HL-60 (cell line): ENCODE measurements around the gene PBX1.

Experiments used
- CTCF ChIP-seq: IDR thresholded peaks from one replicate; pipeline ENCODE4 v1.5.1; 2011; ENCODE audit warnings: low read length, control low read depth, inconsistent platforms; ENCODE audit not compliant: insufficient read depth
- GABPA ChIP-seq: IDR thresholded peaks from 2 replicates; pipeline ENCODE4 v1.6.1; 2012; ENCODE audit warnings: low read depth
- POLR2AphosphoS5 ChIP-seq: IDR thresholded peaks from 2 replicates; pipeline ENCODE4 v1.6.1; 2012; ENCODE audit warnings: low read depth
- SPI1 ChIP-seq: IDR thresholded peaks from 2 replicates; pipeline ENCODE4 v1.6.1; 2012; ENCODE audit warnings: low read depth, mild to moderate bottlenecking, borderline replicate concordance

DNA sequence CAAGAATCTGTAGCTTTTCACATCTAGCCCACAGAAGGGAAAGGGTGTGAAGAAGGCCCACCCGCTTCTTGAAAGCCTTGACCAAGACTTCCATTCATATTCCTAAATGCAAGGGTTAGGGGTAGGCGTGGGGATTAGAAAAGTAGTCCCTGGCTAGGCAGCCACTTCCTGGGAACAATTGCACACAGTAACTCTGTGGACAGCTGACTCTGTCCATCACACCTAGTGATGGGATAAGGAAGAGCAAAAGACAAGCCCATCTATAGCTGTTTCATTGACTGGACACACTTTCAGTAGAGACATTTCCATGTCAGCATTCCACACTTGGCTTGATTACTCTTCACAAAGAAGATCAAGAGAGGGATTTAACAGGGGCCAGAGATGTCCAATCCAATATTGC is 294.2 kb downstream of the PBX1 start:
- TF ChIP-seq CTCF (no peak), SPI1 (no peak), POLR2AphosphoS5 (no peak), GABPA (no peak)
